ENCODE measurements around the gene DACH1. TPM values are rescaled to one million over a fixed set of nuclear protein-coding genes. Genes with fewer than 3 reads are reported as not detected.

Gene DACH1
- total RNA-seq, 1 donor from 2014 or later: 1.2 TPM

DNA sequence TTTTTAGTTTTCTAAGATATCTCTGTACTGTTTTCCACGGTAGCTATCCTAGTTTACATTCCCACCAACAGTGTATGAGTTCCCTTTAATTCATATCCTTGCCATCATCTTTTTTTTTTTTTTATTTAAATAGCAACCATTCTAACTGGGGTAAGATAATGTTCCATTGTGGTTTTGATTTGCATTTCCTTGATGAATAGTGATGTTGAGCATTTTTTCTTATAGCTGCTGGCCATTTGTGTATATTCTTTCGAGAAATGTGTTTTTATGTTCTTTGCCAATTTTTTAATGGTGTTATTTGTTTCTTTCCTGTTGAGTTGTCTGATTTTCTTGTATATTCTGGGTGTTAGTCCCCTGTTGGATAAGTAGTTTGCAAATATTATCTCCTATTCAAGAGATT is 454.8 kb downstream of the DACH1 start:
- no peak for DNase-seq (ENCODE audit: low read depth)
- Histone ChIP-seq H3K4me3 (ENCODE audit: low read depth, low read length) (no peak overlapping the region), H3K27me3 (ENCODE audit: control insufficient read depth, insufficient read depth, low read length) (no peaks in the 10 kb centered on the region), H3K36me3 (ENCODE audit: control insufficient read depth, insufficient read depth, low read length) (no peaks in the 10 kb centered on the region)
- TF ChIP-seq, protein P1, sequence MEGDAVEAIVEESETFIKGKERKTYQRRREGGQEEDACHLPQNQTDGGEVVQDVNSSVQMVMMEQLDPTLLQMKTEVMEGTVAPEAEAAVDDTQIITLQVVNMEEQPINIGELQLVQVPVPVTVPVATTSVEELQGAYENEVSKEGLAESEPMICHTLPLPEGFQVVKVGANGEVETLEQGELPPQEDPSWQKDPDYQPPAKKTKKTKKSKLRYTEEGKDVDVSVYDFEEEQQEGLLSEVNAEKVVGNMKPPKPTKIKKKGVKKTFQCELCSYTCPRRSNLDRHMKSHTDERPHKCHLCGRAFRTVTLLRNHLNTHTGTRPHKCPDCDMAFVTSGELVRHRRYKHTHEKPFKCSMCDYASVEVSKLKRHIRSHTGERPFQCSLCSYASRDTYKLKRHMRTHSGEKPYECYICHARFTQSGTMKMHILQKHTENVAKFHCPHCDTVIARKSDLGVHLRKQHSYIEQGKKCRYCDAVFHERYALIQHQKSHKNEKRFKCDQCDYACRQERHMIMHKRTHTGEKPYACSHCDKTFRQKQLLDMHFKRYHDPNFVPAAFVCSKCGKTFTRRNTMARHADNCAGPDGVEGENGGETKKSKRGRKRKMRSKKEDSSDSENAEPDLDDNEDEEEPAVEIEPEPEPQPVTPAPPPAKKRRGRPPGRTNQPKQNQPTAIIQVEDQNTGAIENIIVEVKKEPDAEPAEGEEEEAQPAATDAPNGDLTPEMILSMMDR (IDR thresholded peaks at IDR 0.05; ENCODE audit: insufficient read depth, low read length, poor library complexity, severe bottlenecking): no peak

DNA sequence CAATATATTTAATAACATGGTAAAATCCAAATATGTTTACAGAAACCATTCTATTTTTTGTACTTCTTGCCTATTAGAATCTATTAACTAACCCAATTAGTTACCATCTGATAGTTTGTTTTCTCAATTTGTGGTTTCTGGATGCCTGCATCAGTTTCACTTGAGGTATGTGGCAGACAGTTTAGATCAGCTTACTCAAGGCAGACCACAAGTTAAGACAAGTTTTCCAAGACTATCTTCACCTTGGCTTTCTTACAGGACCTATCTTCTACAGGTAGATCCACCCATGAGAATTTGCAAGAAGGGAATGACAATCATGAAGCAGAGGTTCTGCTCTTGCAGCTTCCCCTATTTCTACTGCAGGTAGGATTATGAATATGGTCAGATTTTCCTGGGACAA is 458.6 kb downstream of the DACH1 start:
- Histone ChIP-seq H3K27me3 (ENCODE audit: control insufficient read depth, insufficient read depth, low read length) (no peaks in the 10 kb centered on the region), H3K4me3 (ENCODE audit: low read depth, low read length) (no peak overlapping the region), H3K36me3 (ENCODE audit: control insufficient read depth, insufficient read depth, low read length) (no peaks in the 10 kb centered on the region)
- DNase-seq (ENCODE audit: low read depth): no peak
- TF ChIP-seq, protein P1 (IDR thresholded peaks at IDR 0.05; ENCODE audit: insufficient read depth, low read length, poor library complexity, severe bottlenecking): no peak

DNA sequence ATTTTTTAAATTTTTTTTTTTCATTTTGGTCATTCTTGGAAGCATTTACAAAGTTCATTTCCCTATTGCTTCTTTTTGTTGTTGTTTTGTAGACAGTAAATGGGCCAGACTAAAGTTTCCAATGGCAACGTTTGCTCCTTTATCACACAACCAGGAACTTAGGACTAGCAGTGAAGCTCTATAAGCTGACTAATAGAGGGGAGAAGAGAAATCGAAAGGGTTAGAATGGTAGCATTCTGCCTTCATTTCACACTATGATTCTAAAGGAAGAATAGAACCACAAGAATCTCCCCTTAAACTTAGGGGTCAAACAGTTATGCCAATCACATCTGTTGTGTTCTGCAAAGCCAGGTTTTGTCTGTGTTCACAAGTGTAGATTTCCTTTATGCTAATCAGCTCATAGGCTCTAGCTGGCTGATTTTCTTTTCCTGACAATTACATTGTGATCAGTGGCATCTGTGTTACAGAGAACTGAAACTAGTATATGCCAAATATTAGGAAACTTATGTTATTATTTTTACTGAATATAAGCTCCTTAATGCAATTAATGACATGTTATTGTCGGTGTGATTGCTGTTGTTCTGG is 467.3 kb downstream of the DACH1 start:
- H3K36me3 ChIP-seq (ENCODE audit: control insufficient read depth, insufficient read depth, low read length): no peaks in the 10 kb centered on the region
- no peak overlapping the region for H3K4me3 ChIP-seq (ENCODE audit: low read depth, low read length)
- TF ChIP-seq, protein P1 (IDR thresholded peaks at IDR 0.05; ENCODE audit: insufficient read depth, low read length, poor library complexity, severe bottlenecking): no peak
- H3K27me3 ChIP-seq (ENCODE audit: control insufficient read depth, insufficient read depth, low read length): no peaks in the 10 kb centered on the region
- DNase-seq (ENCODE audit: low read depth): no peak

DNA sequence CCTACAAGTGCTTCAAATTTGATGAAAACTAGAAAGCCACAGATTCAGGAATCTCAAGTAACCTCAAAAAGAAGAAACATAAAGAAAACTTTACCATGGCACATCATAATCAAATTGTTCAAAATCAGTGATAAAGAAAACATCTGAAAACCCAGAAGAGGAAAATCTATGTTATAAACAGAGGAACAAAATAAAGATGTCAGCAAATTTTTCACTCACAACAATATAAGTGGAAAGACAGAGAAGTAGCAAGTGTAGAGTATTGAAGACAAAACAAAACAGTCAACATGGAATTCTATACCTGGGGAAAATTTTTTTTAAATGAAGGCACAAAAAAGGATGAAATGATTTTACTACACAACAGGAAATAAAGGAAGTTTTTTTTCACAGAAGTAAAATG is 470.9 kb downstream of the DACH1 start:
- TF ChIP-seq, protein P1 (IDR thresholded peaks at IDR 0.05; ENCODE audit: insufficient read depth, low read length, poor library complexity, severe bottlenecking): no peak
- DNase-seq (ENCODE audit: low read depth): no peak
- Histone ChIP-seq H3K4me3 (ENCODE audit: low read depth, low read length) (no peak overlapping the region), H3K27me3 (ENCODE audit: control insufficient read depth, insufficient read depth, low read length) (no peaks in the 10 kb centered on the region), H3K36me3 (ENCODE audit: control insufficient read depth, insufficient read depth, low read length) (no peaks in the 10 kb centered on the region)

GRCh38 chr13:71395053-71395452 is 472.0 kb downstream of the DACH1 start:
- TF ChIP-seq, protein P1 (IDR thresholded peaks at IDR 0.05; ENCODE audit: insufficient read depth, low read length, poor library complexity, severe bottlenecking): no peak
- Histone ChIP-seq H3K36me3 (ENCODE audit: control insufficient read depth, insufficient read depth, low read length) (no peaks in the 10 kb centered on the region), H3K4me3 (ENCODE audit: low read depth, low read length) (no peak overlapping the region), H3K27me3 (ENCODE audit: control insufficient read depth, insufficient read depth, low read length) (no peaks in the 10 kb centered on the region)
- DNase-seq (ENCODE audit: low read depth): no peak

GRCh38 chr13:71394176-71394575 is 472.8 kb downstream of the DACH1 start:
- DNase-seq (ENCODE audit: low read depth): no peak

More at GRCh38 chr13:71394176-71394575, 472.8 kb downstream of the DACH1 start:
- Histone ChIP-seq H3K4me3 (ENCODE audit: low read depth, low read length) (no peak overlapping the region), H3K36me3 (ENCODE audit: control insufficient read depth, insufficient read depth, low read length) (no peaks in the 10 kb centered on the region), H3K27me3 (ENCODE audit: control insufficient read depth, insufficient read depth, low read length) (no peaks in the 10 kb centered on the region)
- TF ChIP-seq, protein P1 (IDR thresholded peaks at IDR 0.05; ENCODE audit: insufficient read depth, low read length, poor library complexity, severe bottlenecking): no peak

Measured in kidney epithelial cell (primary cell).